ENCODE data around the gene SF1.

The SF1 gene

GRCh38 chr11:64800303-64801157, 22.2 kb upstream of the SF1 start:
- peaks cover 25% of the 10 kb centered on the region for H3K4me1 ChIP-seq (ENCODE audit: control insufficient read depth, insufficient read depth, low read length)
- peaks cover 14 to 33% of the 10 kb centered on the region in 2 donors for H3K36me3 ChIP-seq (ENCODE audit: control insufficient read depth in 2 of 2, insufficient read depth in 2 of 2, low read length in 2 of 2)
- H3K9ac ChIP-seq (ENCODE audit: low read length in 2 of 2), result no peak overlapping the region
- H3K9me3 ChIP-seq (ENCODE audit: control insufficient read depth in 2 of 2, low read length in 2 of 2), result no peaks in the 10 kb centered on the region
- no peaks in the 10 kb centered on the region for H3K27me3 ChIP-seq (ENCODE audit: control insufficient read depth in 1 of 2, insufficient read depth in 2 of 2, low read length in 2 of 2)
- no peak overlapping the region for H3K4me3 ChIP-seq (ENCODE audit: low read length in 2 of 2)
- no peak overlapping the region for H3K27ac ChIP-seq (ENCODE audit: low read length)

GRCh38 chr11:64799623-64800302, 21.4 kb upstream of the SF1 start:
- no peak overlapping the region for H3K4me3 ChIP-seq (ENCODE audit: low read length in 2 of 2)
- no peak overlapping the region for H3K27ac ChIP-seq (ENCODE audit: low read length)
- no peak overlapping the region for H3K9ac ChIP-seq (ENCODE audit: low read length in 2 of 2)
- H3K36me3 ChIP-seq (ENCODE audit: control insufficient read depth in 2 of 2, insufficient read depth in 2 of 2, low read length in 2 of 2), result peaks cover 9 to 26% of the 10 kb centered on the region in 2 donors
- no peaks in the 10 kb centered on the region for H3K27me3 ChIP-seq (ENCODE audit: control insufficient read depth in 1 of 2, insufficient read depth in 2 of 2, low read length in 2 of 2)
- H3K9me3 ChIP-seq (ENCODE audit: control insufficient read depth in 2 of 2, low read length in 2 of 2), result no peaks in the 10 kb centered on the region
- H3K4me1 ChIP-seq (ENCODE audit: control insufficient read depth, insufficient read depth, low read length), result peaks cover 25% of the 10 kb centered on the region

GRCh38 chr11:64799256-64799622, 20.9 kb upstream of the SF1 start:
- no peaks in the 10 kb centered on the region for H3K27me3 ChIP-seq (ENCODE audit: control insufficient read depth in 1 of 2, insufficient read depth in 2 of 2, low read length in 2 of 2)
- H3K9ac ChIP-seq (ENCODE audit: low read length in 2 of 2), result no peak overlapping the region
- H3K4me1 ChIP-seq (ENCODE audit: control insufficient read depth, insufficient read depth, low read length), result peaks cover 22% of the 10 kb centered on the region
- H3K36me3 ChIP-seq (ENCODE audit: control insufficient read depth in 2 of 2, insufficient read depth in 2 of 2, low read length in 2 of 2), result peaks cover 9 to 26% of the 10 kb centered on the region in 2 donors
- no peak overlapping the region for H3K27ac ChIP-seq (ENCODE audit: low read length)
- no peak overlapping the region for H3K4me3 ChIP-seq (ENCODE audit: low read length in 2 of 2)
- no peaks in the 10 kb centered on the region for H3K9me3 ChIP-seq (ENCODE audit: control insufficient read depth in 2 of 2, low read length in 2 of 2)

DNA sequence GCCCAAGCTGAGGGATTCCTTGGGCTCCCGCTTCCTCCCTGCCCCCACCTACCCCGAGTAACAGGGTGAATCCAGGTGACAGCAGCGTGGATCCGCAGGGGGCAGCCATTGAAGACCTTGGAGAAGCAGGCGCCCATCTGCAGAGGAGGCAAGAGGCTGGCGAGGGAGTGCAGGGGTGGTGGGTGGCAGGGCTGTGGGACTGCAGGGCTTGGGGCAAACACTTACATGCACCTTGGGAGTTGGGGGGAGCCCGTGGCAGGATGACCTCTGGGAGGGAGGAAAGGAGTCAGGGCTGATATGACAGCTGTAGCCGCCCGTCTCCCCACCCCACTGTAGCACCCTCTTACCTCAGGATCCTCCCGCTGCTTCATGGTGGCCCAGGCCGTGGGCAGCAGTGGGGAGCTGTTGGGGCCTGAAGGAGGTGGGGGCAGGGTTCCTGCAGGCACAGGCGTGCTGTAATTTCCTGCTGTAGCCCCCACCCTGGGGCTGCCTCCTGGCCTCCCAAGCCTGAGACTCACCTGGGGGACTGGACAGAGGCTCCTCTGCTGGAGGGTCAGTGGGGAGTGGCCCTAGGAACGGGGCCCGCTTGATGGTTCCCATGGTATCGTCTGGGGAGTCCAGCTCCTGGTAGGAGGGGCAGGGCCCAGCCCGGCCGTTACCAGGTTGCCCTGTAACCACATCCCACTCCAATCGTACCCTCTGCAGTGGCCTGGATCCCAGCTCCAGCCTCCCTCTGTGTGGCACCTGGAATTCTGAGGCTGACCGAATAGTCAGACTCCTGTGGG, 18.6 kb upstream of the SF1 start:
- peaks cover 3% of the 10 kb centered on the region for H3K4me1 ChIP-seq (ENCODE audit: control insufficient read depth, insufficient read depth, low read length)
- H3K9ac ChIP-seq (ENCODE audit: low read length in 2 of 2), result no peak overlapping the region
- no peaks in the 10 kb centered on the region for H3K9me3 ChIP-seq (ENCODE audit: control insufficient read depth in 2 of 2, low read length in 2 of 2)
- no peak overlapping the region for H3K27ac ChIP-seq (ENCODE audit: low read length)
- no peak overlapping the region for H3K4me3 ChIP-seq (ENCODE audit: low read length in 2 of 2)
- no peaks in the 10 kb centered on the region for H3K27me3 ChIP-seq (ENCODE audit: control insufficient read depth in 1 of 2, insufficient read depth in 2 of 2, low read length in 2 of 2)
- peaks cover 9 to 27% of the 10 kb centered on the region in 2 donors for H3K36me3 ChIP-seq (ENCODE audit: control insufficient read depth in 2 of 2, insufficient read depth in 2 of 2, low read length in 2 of 2)

DNA sequence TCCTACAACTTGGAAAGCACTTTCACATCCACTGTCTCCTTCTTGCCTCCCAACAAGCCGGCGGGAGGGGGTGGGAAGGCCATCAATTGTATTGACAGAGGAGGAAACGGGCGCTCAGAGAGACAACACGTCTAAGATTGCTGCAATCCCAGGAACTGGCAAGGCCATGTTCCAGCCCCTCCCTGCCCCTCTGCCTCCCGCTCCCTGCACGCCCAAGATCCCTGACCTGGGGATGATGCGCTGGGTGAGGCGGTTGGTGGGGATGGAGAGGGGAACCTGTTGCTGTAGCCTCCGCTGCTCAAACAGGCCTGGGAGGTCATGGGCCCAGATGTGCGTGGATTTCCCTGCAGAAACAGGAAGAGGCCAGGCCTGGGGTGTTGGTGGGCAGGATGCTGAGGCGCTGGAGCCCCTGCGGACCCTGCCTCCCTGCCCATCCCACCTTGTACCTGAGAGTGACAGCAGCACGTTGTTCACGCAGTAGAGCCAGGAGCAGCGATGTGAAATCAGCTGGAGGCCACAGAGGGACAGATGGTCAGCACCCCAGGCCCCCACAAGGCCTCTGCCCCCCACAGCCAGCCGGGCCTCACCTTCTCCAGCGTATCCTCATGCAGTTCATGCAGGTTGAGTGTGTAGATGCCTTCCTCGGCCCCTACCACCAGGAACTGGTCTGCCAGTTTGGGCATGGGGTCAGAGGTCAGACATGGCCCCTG, 17.9 kb upstream of the SF1 start:
- no peaks in the 10 kb centered on the region for H3K9me3 ChIP-seq (ENCODE audit: control insufficient read depth in 2 of 2, low read length in 2 of 2)
- H3K36me3 ChIP-seq (ENCODE audit: control insufficient read depth in 2 of 2, insufficient read depth in 2 of 2, low read length in 2 of 2), result peaks cover 9 to 27% of the 10 kb centered on the region in 2 donors
- H3K4me3 ChIP-seq (ENCODE audit: low read length in 2 of 2), result no peak overlapping the region
- no peak overlapping the region for H3K27ac ChIP-seq (ENCODE audit: low read length)
- no peaks in the 10 kb centered on the region for H3K27me3 ChIP-seq (ENCODE audit: control insufficient read depth in 1 of 2, insufficient read depth in 2 of 2, low read length in 2 of 2)
- no peak overlapping the region for H3K9ac ChIP-seq (ENCODE audit: low read length in 2 of 2)
- H3K4me1 ChIP-seq (ENCODE audit: control insufficient read depth, insufficient read depth, low read length), result no peaks in the 10 kb centered on the region

DNA sequence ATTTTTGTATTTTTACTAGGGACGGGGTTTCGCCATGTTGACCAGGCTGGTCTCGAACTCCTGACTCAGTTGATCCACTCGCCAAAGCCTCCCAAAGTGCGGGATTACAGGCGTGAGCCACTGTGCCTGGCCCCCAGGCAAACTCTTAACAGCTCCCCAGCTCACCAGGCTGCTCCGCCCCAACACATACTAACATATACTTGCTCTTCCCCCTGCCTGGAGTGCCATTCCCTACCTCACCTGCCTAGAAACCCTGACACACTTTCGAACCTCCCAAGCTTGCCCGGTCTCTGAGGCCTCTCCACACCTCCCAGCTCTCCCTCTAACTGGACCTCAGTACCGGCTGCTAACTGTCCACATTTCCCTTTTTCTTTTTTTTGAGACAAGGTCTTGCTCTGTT, 16.2 kb upstream of the SF1 start:
- H3K36me3 ChIP-seq (ENCODE audit: control insufficient read depth in 2 of 2, insufficient read depth in 2 of 2, low read length in 2 of 2), result peaks cover 9 to 30% of the 10 kb centered on the region in 2 donors
- no peak overlapping the region for H3K27ac ChIP-seq (ENCODE audit: low read length)
- H3K9me3 ChIP-seq (ENCODE audit: control insufficient read depth in 2 of 2, low read length in 2 of 2), result no peaks in the 10 kb centered on the region
- H3K4me3 ChIP-seq (ENCODE audit: low read length in 2 of 2), result no peak overlapping the region
- H3K4me1 ChIP-seq (ENCODE audit: control insufficient read depth, insufficient read depth, low read length), result no peaks in the 10 kb centered on the region
- no peaks in the 10 kb centered on the region for H3K27me3 ChIP-seq (ENCODE audit: control insufficient read depth in 1 of 2, insufficient read depth in 2 of 2, low read length in 2 of 2)
- H3K9ac ChIP-seq (ENCODE audit: low read length in 2 of 2), result no peak overlapping the region

- Histone ChIP-seq H3K27me3 (ENCODE audit: control insufficient read depth in 1 of 2, insufficient read depth in 2 of 2, low read length in 2 of 2) (no peaks in the 10 kb centered on the region), H3K9me3 (ENCODE audit: control insufficient read depth in 2 of 2, low read length in 2 of 2) (no peaks in the 10 kb centered on the region), H3K9ac (ENCODE audit: low read length in 2 of 2) (no peak overlapping the region), H3K27ac (ENCODE audit: low read length) (no peak overlapping the region), H3K4me1 (ENCODE audit: control insufficient read depth, insufficient read depth, low read length) (no peaks in the 10 kb centered on the region), H3K4me3 (ENCODE audit: low read length in 2 of 2) (no peak overlapping the region), H3K36me3 (ENCODE audit: control insufficient read depth in 2 of 2, insufficient read depth in 2 of 2, low read length in 2 of 2) (peaks cover 9 to 25% of the 10 kb centered on the region in 2 donors)
Measured at GRCh38 chr11:64793271-64794160, 15.2 kb upstream of the SF1 start.

GRCh38 chr11:64792482-64792881, 14.1 kb upstream of the SF1 start:
- Histone ChIP-seq H3K27me3 (ENCODE audit: control insufficient read depth in 1 of 2, insufficient read depth in 2 of 2, low read length in 2 of 2) (no peaks in the 10 kb centered on the region), H3K4me1 (ENCODE audit: control insufficient read depth, insufficient read depth, low read length) (peaks cover 2% of the 10 kb centered on the region), H3K9ac (ENCODE audit: low read length in 2 of 2) (no peak overlapping the region), H3K27ac (ENCODE audit: low read length) (no peak overlapping the region), H3K36me3 (ENCODE audit: control insufficient read depth in 2 of 2, insufficient read depth in 2 of 2, low read length in 2 of 2) (peaks cover 9 to 25% of the 10 kb centered on the region in 2 donors), H3K9me3 (ENCODE audit: control insufficient read depth in 2 of 2, low read length in 2 of 2) (no peaks in the 10 kb centered on the region), H3K4me3 (ENCODE audit: low read length in 2 of 2) (no peak overlapping the region)

GRCh38 chr11:64791781-64792291, 13.5 kb upstream of the SF1 start:
- Histone ChIP-seq H3K27ac (ENCODE audit: low read length) (no peak overlapping the region), H3K4me1 (ENCODE audit: control insufficient read depth, insufficient read depth, low read length) (peaks cover 3% of the 10 kb centered on the region), H3K36me3 (ENCODE audit: control insufficient read depth in 2 of 2, insufficient read depth in 2 of 2, low read length in 2 of 2) (peaks cover 7 to 18% of the 10 kb centered on the region in 2 donors), H3K9me3 (ENCODE audit: control insufficient read depth in 2 of 2, low read length in 2 of 2) (no peaks in the 10 kb centered on the region), H3K27me3 (ENCODE audit: control insufficient read depth in 1 of 2, insufficient read depth in 2 of 2, low read length in 2 of 2) (no peaks in the 10 kb centered on the region), H3K9ac (ENCODE audit: low read length in 2 of 2) (no peak overlapping the region), H3K4me3 (ENCODE audit: low read length in 2 of 2) (no peak overlapping the region)

All from stomach smooth muscle (tissue), 2 donors.